Common myeloid progenitor, CD34-positive (primary cell): ENCODE data around the gene HAPSTR1.

ENCODE experiments used
- CTCF ChIA-PET: fragments of 350-600 bp; sonication (Branson Sonifier 250); formaldehyde crosslinking; loops from one replicate; lab custom pipeline; 2021; ENCODE audit warnings: antibody characterized with exemption; lab: Charles Lee
- POLR2A ChIA-PET: fragments of 350-600 bp; sonication (Branson Sonifier 250); formaldehyde crosslinking; loops from one replicate; lab custom pipeline; 2021; ENCODE audit warnings: antibody characterized with exemption; lab: Charles Lee
- DNase-seq, 3 donors: peaks; one replicate each; pipeline versions ENCODE4 v3.0.0 to v3.0.0-alpha.2; 2013
- H3K27ac ChIP-seq, 2 experiments: 1 replicate in 1 of 2; 2 replicates in 1 of 2; pipeline ENCODE4 v1.7.0; 2013; ENCODE audit warnings: inconsistent platforms in 2 of 2, low read length in 2 of 2, mild to moderate bottlenecking in 2 of 2, low read depth in 1 of 2, moderate library complexity in 1 of 2; ENCODE audit not compliant: severe bottlenecking in 2 of 2, insufficient read depth in 1 of 2, poor library complexity in 1 of 2
- H3K27me3 ChIP-seq, 5 experiments: replicated peaks in 2 of 5; 1 replicate in 3 of 5; 2 replicates in 2 of 5; pipeline versions ENCODE4 v1.6.1 to v1.7.0; 2013; ENCODE audit warnings: low read length in 4 of 5, mild to moderate bottlenecking in 2 of 5, moderate library complexity in 2 of 5, inconsistent platforms in 1 of 5; ENCODE audit not compliant: insufficient read depth in 5 of 5, control insufficient read depth in 4 of 5
- H3K36me3 ChIP-seq, 4 experiments: 1 replicate in 2 of 4; 2 replicates in 2 of 4; pipeline versions ENCODE4 v1.6.1 to v1.7.0; 2013; ENCODE audit warnings: low read length in 3 of 4, control low read depth in 1 of 4, mild to moderate bottlenecking in 1 of 4; ENCODE audit not compliant: control insufficient read depth in 4 of 4, insufficient read depth in 4 of 4
- H3K4me1 ChIP-seq, 4 experiments: 1 replicate in 3 of 4; 2 replicates in 1 of 4; pipeline versions ENCODE4 v1.6.1 to v1.7.1; 2013; ENCODE audit warnings: low read length in 3 of 4, mild to moderate bottlenecking in 3 of 4, control low read depth in 1 of 4, inconsistent platforms in 1 of 4, moderate library complexity in 1 of 4; ENCODE audit not compliant: control insufficient read depth in 4 of 4, insufficient read depth in 4 of 4; ENCODE audit errors: control extremely low read depth in 1 of 4
- H3K4me3 ChIP-seq, 7 experiments: 1 replicate in 4 of 7; 2 replicates in 3 of 7; pipeline versions ENCODE4 v1.5.1 to v1.7.0; 2013; ENCODE audit warnings: mild to moderate bottlenecking in 7 of 7, low read length in 6 of 7, moderate library complexity in 6 of 7, inconsistent platforms in 2 of 7, low read depth in 2 of 7, control low read depth in 1 of 7; ENCODE audit not compliant: insufficient read depth in 4 of 7, control insufficient read depth in 1 of 7; ENCODE audit errors: extremely low read depth in 1 of 7
- H3K9me3 ChIP-seq, 5 experiments: 1 replicate in 4 of 5; 2 replicates in 1 of 5; pipeline versions ENCODE4 v1.6.1 to v1.7.1; 2013; ENCODE audit warnings: low read length in 4 of 5, mild to moderate bottlenecking in 2 of 5, inconsistent platforms in 1 of 5, low read depth in 1 of 5, moderate library complexity in 1 of 5; ENCODE audit not compliant: control insufficient read depth in 4 of 5, insufficient read depth in 2 of 5; ENCODE audit errors: control extremely low read depth in 1 of 5
- whole genome bisulfite sequencing: methylation state at CpG from one replicate; pipeline ENCODE4 v1.1.5; 2013; ENCODE audit not compliant: insufficient coverage; 5-methylcytosine and 5-hydroxymethylcytosine counted together

HAPSTR1 gene

DNA sequence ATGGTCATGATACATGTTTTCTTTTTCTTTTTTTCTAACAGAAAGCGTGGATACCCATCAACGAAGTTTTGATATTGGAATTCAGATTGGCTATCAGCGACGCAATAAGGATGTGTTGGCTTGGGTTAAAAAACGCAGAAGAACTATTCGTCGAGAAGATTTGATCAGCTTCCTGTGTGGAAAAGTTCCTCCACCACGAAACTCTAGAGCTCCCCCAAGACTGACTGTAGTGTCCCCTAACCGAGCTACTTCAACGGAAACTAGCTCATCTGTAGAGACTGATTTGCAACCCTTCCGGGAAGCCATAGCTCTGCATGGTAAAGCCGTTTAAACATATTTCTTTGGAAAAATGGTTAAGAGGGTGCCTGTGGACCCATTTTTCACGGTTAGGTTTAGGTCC is 11.5 kb downstream of the HAPSTR1 start:
- ChIA-PET CTCF (interaction anchor here (1.6 to 2.2 kb wide), 2 partner anchors 10 to 94 kb away, joined by 4 to 11 read pairs; no protein-coding TSS in a partner anchor), POLR2A (interaction anchor here (3.9 kb wide), 1 partner anchor 11 kb away, joined by 16 read pairs; the partner anchor contains the start of gene HAPSTR1)
- WGBS = 69% methylated on average over 11 of the region's 13 CpGs

GRCh38 chr16:9103546-9103945 is 12.1 kb downstream of the HAPSTR1 start:
- Histone ChIP-seq H3K27ac (no peak overlapping the region), H3K9me3 (no peaks in the 10 kb centered on the region), H3K36me3 (peaks cover 20 to 78% (median 43%) of the 10 kb centered on the region in 4 experiments), H3K4me3 (peak overlapping the region in 1 of 7 experiments; percentile 8), H3K27me3 (no peaks in the 10 kb centered on the region), H3K4me1 (peaks cover 25 to 46% (median 31%) of the 10 kb centered on the region in 4 experiments)
- DNase-seq = no peak
- POLR2A ChIA-PET = interaction anchor here (0.5 to 3.9 kb wide), 2 partner anchors 12 to 14 kb away, joined by 3 to 16 read pairs; partner anchors contain the start of gene HAPSTR1
- CTCF ChIA-PET = interaction anchor here (1.6 to 2.2 kb wide), 2 partner anchors 10 to 95 kb away, joined by 4 to 11 read pairs; no protein-coding TSS in a partner anchor
- WGBS = 53% methylated on average over 3 of the region's 3 CpGs

More for the DNA sequence above, 11.5 kb downstream of the HAPSTR1 start:
- Histone ChIP-seq H3K9me3 (no peaks in the 10 kb centered on the region), H3K4me3 (no peak overlapping the region), H3K27me3 (no peaks in the 10 kb centered on the region), H3K27ac (peak overlapping the region in 1 of 2 experiments; percentile 3), H3K4me1 (peaks cover 27 to 52% (median 33%) of the 10 kb centered on the region in 4 experiments), H3K36me3 (peaks cover 18 to 75% (median 39%) of the 10 kb centered on the region in 4 experiments)
- no peak for DNase-seq

DNA sequence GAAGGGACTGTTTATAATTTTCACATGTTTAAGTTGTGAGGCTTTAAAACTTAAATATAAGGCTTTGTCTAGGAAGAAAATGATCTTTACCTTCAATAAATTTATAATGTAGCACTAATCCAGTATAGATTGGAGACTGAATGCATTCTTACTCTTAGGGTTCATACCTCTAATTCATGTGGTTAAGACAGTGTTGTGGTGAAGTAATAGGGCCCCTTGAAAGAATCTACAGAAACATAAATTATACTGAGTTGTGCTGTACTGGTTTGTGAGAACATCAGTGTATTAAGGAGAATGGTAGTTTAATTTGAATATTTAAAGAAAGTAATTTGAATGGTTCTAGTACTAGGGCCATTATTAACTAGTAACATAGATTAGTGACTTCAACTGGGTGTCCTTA is 13.7 kb downstream of the HAPSTR1 start:
- H3K4me3 ChIP-seq = no peak overlapping the region
- H3K27me3 ChIP-seq = no peaks in the 10 kb centered on the region
- H3K9me3 ChIP-seq = no peaks in the 10 kb centered on the region
- ChIA-PET CTCF (no interaction called here), POLR2A (no interaction called here)
- H3K27ac ChIP-seq = no peak overlapping the region
- no peak for DNase-seq
- peaks cover 13 to 41% (median 24%) of the 10 kb centered on the region in 4 experiments for H3K4me1 ChIP-seq
- H3K36me3 ChIP-seq = peaks cover 23 to 81% (median 54%) of the 10 kb centered on the region in 4 experiments

DNA sequence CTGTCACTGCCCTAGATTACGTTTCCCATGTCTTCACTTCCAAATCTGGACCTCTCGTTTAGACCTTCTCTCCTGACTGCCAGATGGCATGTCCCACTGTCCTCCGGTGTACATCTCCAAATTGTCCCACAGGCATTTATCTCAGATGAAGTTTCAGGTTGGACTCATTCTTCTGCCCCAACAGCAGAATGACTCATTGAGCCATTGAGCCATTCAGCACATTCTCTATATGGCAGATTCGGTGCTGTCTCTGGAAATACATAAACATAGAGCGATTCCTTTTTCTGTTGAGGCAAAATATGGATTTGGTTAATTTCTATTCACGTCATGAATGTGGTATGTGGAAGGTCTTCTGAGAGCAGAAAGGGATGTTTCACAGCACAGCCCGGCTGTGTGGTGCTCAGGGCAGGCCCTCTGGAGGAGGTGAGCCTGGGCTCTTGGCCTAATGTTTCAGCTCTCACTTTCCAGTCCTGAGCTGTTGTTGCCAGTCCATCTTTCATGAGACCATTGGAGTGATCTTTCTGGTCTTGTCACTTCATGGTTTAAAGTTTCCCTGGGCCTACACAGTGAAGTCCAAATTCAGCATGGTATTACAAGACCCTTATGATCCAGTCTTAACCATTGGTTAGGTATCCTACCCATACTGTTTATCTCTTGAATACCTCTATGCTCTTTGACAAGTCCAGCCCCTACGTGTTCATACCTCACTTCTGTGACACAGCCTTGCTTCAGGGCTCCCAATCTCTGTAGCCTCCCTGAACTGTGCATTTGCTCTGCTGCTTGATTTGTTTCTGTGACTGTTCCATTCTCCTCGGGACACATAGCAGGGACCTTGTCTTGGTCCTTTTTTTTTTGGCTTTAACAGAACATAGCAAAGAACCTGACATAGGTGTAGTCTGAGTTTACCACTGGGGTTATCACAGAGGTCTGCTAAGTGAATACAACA is 15.9 kb downstream of the HAPSTR1 start:
- H3K27me3 ChIP-seq = no peaks in the 10 kb centered on the region
- H3K4me1 ChIP-seq = peaks cover 10 to 36% (median 23%) of the 10 kb centered on the region in 4 experiments
- H3K36me3 ChIP-seq = peaks cover 26 to 81% (median 53%) of the 10 kb centered on the region in 4 experiments
- 91% methylated on average over 9 of the region's 9 CpGs for WGBS
- no peak overlapping the region for H3K4me3 ChIP-seq
- no peak for DNase-seq
- H3K9me3 ChIP-seq = no peaks in the 10 kb centered on the region
- ChIA-PET CTCF (interaction anchor here (0.6 kb wide), 1 partner anchor 14 kb away, joined by 3 read pairs; no protein-coding TSS in a partner anchor), POLR2A (no interaction called here)
- H3K27ac ChIP-seq = no peak overlapping the region

- 98% methylated on average over 4 of the region's 4 CpGs for WGBS
- H3K27ac ChIP-seq = no peak overlapping the region
- POLR2A ChIA-PET = no interaction called here
Measured at GRCh38 chr16:9109255-9109654, 17.8 kb downstream of the HAPSTR1 start.

GRCh38 chr16:9112166-9112843 is 20.9 kb downstream of the HAPSTR1 start:
- ChIA-PET CTCF (interaction anchor here (0.9 kb wide), 1 partner anchor 10 kb away, joined by 4 read pairs; no protein-coding TSS in a partner anchor), POLR2A (interaction anchor here (0.6 kb wide), 1 partner anchor 9 kb away, joined by 4 read pairs; no protein-coding TSS in a partner anchor)
- Histone ChIP-seq H3K4me1 (peaks cover 5 to 38% (median 24%) of the 10 kb centered on the region in 4 experiments), H3K27ac (no peak overlapping the region), H3K27me3 (no peaks in the 10 kb centered on the region), H3K4me3 (no peak overlapping the region), H3K9me3 (no peaks in the 10 kb centered on the region), H3K36me3 (peaks cover 21 to 66% (median 37%) of the 10 kb centered on the region in 4 experiments)
- 96% methylated on average over 4 of the region's 5 CpGs for WGBS
- DNase-seq = no peak

More at GRCh38 chr16:9109255-9109654, 17.8 kb downstream of the HAPSTR1 start:
- DNase-seq = no peak
- CTCF ChIA-PET = interaction anchor here (0.6 to 2.2 kb wide), 5 partner anchors 9 to 59 kb away, joined by 3 to 7 read pairs (median 4); no protein-coding TSS in a partner anchor
- Histone ChIP-seq H3K4me1 (peaks cover 5 to 40% (median 22%) of the 10 kb centered on the region in 4 experiments), H3K4me3 (no peak overlapping the region), H3K36me3 (peaks cover 22 to 70% (median 43%) of the 10 kb centered on the region in 4 experiments), H3K9me3 (no peaks in the 10 kb centered on the region), H3K27me3 (no peaks in the 10 kb centered on the region)
